ENCODE measurements around the gene SLC31A1. TPM values are rescaled to one million over a fixed set of nuclear protein-coding genes. Genes with fewer than 3 reads are reported as not detected.
"Not testable (repeated sequence)": the region's sequence is repeated elsewhere in the genome, so short reads cannot be mapped to it uniquely, and the experiment has no call there.

The SLC31A1 gene
- total RNA-seq, 2 experiments from 2014 or later: 12.1 to 12.5 TPM

DNA sequence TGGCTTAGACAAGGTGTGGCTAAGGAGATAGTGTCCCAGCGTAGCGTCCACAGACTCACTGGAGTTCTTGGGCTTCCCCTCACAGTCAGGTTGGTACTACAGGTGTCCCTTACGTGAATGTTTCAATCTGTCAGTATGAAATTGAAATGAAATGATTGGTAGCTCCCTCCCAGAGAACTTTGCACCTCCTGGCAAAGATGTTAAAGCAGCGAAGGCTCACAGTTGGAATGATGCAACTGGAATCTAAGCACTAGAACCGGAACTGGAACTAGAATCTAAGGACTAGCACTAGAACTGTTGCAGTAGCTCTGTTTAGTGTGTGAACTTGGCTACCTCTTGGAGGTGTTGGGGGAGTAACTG lies 1.1 kb downstream of the SLC31A1 start:
- Mint-ChIP-seq H3K27me3 (no peaks in the 10 kb centered on the region), H3K4me1 (ENCODE audit: low read depth) (peaks cover 30% of the 10 kb centered on the region), H3K9me3 (no peaks in the 10 kb centered on the region), H3K27ac (no peak overlapping the region), H3K4me3 (peak overlapping the region; percentile 94), H3K36me3 (peaks cover 10% of the 10 kb centered on the region)
- intact Hi-C loops (cut with micrococcal nuclease): loop anchor here (5.0 kb wide), 1 partner anchor 120 kb away; the partner anchor contains the start of gene WDR31
- no peak for DNase-seq
- CTCF ChIA-PET: interaction anchor here (1.1 to 3.5 kb wide), 4 partner anchors 43 to 68 kb away, joined by 3 to 46 read pairs (median 4); partner anchors contain the start of genes CDC26 and PRPF4
- POLR2A ChIA-PET: interaction anchor here (1.7 to 4.7 kb wide), 4 partner anchors 53 to 71 kb away, joined by 4 to 37 read pairs (median 18); partner anchors contain the start of genes CDC26, PRPF4 and SLC31A2

DNA sequence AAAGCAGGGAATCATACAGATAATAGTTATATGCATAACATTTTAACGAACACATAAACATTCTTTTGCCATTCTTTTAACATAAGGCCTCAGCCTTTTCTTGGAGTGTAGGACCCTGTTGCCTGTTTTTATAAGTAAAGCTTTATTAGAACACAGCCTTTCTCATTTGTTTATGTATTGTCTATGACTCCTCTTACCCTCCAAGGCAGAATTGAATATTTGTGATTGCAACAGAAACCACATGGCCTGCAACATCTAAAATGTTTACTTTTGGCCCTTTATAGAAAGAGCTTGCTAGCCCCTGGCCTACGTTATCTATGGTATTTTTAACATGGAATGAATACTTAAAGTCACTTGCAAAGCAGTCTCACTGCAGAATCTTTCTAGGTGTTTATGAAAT lies 2.6 kb downstream of the SLC31A1 start:
- intact Hi-C loops (cut with micrococcal nuclease): loop anchor here (5.0 kb wide), 1 partner anchor 118 kb away; the partner anchor contains the start of gene WDR31
- H3K27ac Mint-ChIP-seq: no peak overlapping the region
- H3K4me1 Mint-ChIP-seq (ENCODE audit: low read depth): peaks cover 28% of the 10 kb centered on the region
- peaks cover 8% of the 10 kb centered on the region for H3K36me3 Mint-ChIP-seq
- ChIA-PET POLR2A (no interaction called here), CTCF (no interaction called here)
- H3K27me3 Mint-ChIP-seq: no peaks in the 10 kb centered on the region
- no peak for DNase-seq
- no peak overlapping the region for H3K4me3 Mint-ChIP-seq
- H3K9me3 Mint-ChIP-seq: no peaks in the 10 kb centered on the region

GRCh38 chr9:113227436-113227835 lies 6.1 kb downstream of the SLC31A1 start:
- peaks cover 15% of the 10 kb centered on the region for H3K4me1 Mint-ChIP-seq (ENCODE audit: low read depth)
- no peaks in the 10 kb centered on the region for H3K27me3 Mint-ChIP-seq
- no peak overlapping the region for H3K27ac Mint-ChIP-seq
- DNase-seq: no peak
- CTCF ChIA-PET: interaction anchor here (1.8 kb wide), 1 partner anchor 47 kb away, joined by 5 read pairs; no protein-coding TSS in a partner anchor
- H3K4me3 Mint-ChIP-seq: no peak overlapping the region
- H3K9me3 Mint-ChIP-seq: no peaks in the 10 kb centered on the region
- intact Hi-C loops (cut with micrococcal nuclease): no loop called here
- POLR2A ChIA-PET: no interaction called here
- H3K36me3 Mint-ChIP-seq: peaks cover 4% of the 10 kb centered on the region

DNA sequence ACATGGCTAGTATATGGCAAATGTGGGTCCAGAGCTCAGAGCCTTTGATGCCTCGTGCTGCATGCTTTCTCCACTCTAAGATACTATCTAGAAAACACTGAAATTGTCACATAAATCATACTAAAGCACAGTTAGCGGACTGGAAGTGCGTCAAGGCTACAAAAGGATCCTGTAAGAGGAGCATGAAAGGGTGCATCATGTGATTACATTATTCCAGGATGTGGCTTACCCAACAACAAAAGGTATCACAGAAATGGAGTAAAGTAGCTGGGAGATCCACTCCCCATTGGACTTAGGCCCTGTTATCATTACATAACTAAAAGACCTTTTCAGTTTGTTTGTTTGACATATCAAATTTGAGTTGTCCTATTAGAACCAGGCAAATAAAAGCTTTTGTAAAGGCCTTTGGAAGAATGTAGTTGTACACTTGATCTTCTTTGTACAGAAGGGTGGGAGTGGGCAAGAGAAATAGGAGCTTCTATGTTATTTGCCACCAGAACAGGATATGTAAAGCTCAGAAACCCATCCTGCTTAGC lies 6.9 kb downstream of the SLC31A1 start:
- CTCF ChIA-PET: interaction anchor here (0.6 to 1.8 kb wide), 2 partner anchors 17 to 46 kb away, joined by 4 to 5 read pairs; no protein-coding TSS in a partner anchor
- H3K36me3 Mint-ChIP-seq: peaks cover 4% of the 10 kb centered on the region
- no peaks in the 10 kb centered on the region for H3K9me3 Mint-ChIP-seq
- POLR2A ChIA-PET: no interaction called here
- H3K27me3 Mint-ChIP-seq: no peaks in the 10 kb centered on the region
- H3K27ac Mint-ChIP-seq: no peak overlapping the region
- intact Hi-C loops (cut with micrococcal nuclease): no loop called here
- no peak for DNase-seq
- H3K4me3 Mint-ChIP-seq: no peak overlapping the region
- peaks cover 19% of the 10 kb centered on the region for H3K4me1 Mint-ChIP-seq (ENCODE audit: low read depth)

DNA sequence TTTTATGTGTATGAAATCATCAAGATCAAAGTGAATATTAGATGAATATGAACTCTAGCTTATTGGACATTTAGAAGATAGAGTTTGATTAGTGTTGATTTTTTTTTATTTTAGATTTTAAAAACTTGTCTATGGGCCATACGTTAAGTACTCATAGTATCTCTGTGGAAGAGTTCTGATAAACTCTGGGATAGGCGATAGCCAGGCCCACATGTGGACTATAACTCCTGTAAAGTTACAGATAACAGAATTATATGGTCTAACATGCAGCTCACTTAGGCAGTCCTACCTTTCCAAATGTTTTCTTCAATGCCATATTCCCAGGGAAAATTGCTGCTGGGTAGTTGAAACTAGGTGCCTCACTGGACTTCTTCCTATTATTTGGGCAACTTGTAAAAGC lies 10.4 kb downstream of the SLC31A1 start:
- POLR2A ChIA-PET: interaction anchor here (0.6 kb wide), 1 partner anchor 13 kb away, joined by 4 read pairs; no protein-coding TSS in a partner anchor

GRCh38 chr9:113235701-113236255 lies 14.4 kb downstream of the SLC31A1 start:
- peaks cover 11% of the 10 kb centered on the region for H3K4me1 Mint-ChIP-seq (ENCODE audit: low read depth)
- DNase-seq; H3K27me3 Mint-ChIP-seq; intact Hi-C loops (cut with micrococcal nuclease); H3K27ac Mint-ChIP-seq; CTCF ChIA-PET; POLR2A ChIA-PET; H3K4me3 Mint-ChIP-seq; H3K36me3 Mint-ChIP-seq; H3K9me3 Mint-ChIP-seq: not testable (repeated sequence)

More for the DNA sequence above, 10.4 kb downstream of the SLC31A1 start:
- no peaks in the 10 kb centered on the region for H3K27me3 Mint-ChIP-seq
- DNase-seq: no peak
- no peaks in the 10 kb centered on the region for H3K36me3 Mint-ChIP-seq
- no peak overlapping the region for H3K4me3 Mint-ChIP-seq
- no peaks in the 10 kb centered on the region for H3K9me3 Mint-ChIP-seq
- H3K4me1 Mint-ChIP-seq (ENCODE audit: low read depth): peaks cover 21% of the 10 kb centered on the region
- H3K27ac Mint-ChIP-seq: no peak overlapping the region
- intact Hi-C loops (cut with micrococcal nuclease): no loop called here
- CTCF ChIA-PET: no interaction called here

DNA sequence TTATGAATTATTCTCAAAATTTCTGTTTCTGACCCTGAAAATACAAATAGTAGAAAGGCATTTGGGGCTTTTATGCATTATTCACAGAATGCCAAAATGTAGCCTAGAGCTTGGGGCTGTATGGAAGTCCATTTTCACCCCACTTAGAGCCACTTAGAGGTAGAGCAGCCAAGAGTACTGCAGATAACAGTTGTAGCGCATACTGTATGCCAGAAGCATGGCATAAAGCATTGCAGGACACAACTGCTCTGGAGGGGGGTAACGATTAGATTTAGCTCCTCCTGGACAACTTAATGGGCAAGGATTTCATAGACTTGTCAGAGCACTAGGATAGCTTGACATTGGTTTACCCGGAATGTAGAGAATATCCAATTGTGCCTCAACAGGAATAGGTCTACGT lies 15.7 kb downstream of the SLC31A1 start:
- Mint-ChIP-seq H3K27me3 (no peaks in the 10 kb centered on the region), H3K4me3 (no peak overlapping the region), H3K9me3 (no peaks in the 10 kb centered on the region), H3K4me1 (ENCODE audit: low read depth) (peaks cover 11% of the 10 kb centered on the region), H3K27ac (no peak overlapping the region), H3K36me3 (no peaks in the 10 kb centered on the region)
- no peak for DNase-seq
- ChIA-PET CTCF (no interaction called here), POLR2A (interaction anchor here (0.5 kb wide), 1 partner anchor 85 kb away, joined by 3 read pairs; no protein-coding TSS in a partner anchor)
- intact Hi-C loops (cut with micrococcal nuclease): no loop called here

DNA sequence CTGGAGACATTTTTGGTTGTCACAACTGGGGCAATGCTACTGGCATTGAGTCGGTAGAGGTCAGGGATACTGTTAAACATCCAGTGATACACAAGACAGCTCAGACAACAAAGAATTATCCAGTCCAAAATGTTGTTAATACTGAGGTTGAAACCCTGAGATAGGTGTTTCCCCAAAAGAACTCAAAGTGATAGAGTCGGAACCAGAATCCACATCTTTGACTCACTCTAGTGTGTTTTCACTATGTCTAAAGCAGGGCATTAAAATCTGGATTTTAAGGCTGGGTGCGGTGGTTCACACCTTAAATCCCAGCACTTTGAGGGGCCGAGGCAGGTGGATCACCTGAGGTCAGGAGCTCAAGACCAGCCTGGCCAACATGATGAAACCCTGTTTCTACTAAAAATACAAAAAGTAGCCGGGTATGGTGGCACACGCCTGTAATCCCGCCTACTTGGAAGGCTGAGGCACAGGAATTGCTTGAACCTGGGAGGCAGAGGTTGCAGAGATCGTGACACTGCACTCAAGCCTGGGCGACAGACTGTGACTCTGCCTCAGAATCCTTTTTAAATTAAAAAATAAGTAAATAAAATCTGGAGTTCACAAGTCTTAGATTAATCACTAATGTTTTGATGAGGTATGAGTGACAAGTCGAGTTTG lies 17.0 kb downstream of the SLC31A1 start:
- CTCF ChIA-PET: no interaction called here
- POLR2A ChIA-PET: no interaction called here
- H3K4me3 Mint-ChIP-seq: no peak overlapping the region

GRCh38 chr9:113238859-113239232 lies 17.5 kb downstream of the SLC31A1 start:
- H3K27ac Mint-ChIP-seq: no peak overlapping the region
- H3K27me3 Mint-ChIP-seq: no peaks in the 10 kb centered on the region
- POLR2A ChIA-PET: no interaction called here
- H3K4me3 Mint-ChIP-seq: no peak overlapping the region
- no peaks in the 10 kb centered on the region for H3K9me3 Mint-ChIP-seq
- no peak for DNase-seq
- H3K4me1 Mint-ChIP-seq (ENCODE audit: low read depth): no peaks in the 10 kb centered on the region
- CTCF ChIA-PET: interaction anchor here (0.8 kb wide), 1 partner anchor 30 kb away, joined by 3 read pairs; no protein-coding TSS in a partner anchor
- intact Hi-C loops (cut with micrococcal nuclease): no loop called here
- no peaks in the 10 kb centered on the region for H3K36me3 Mint-ChIP-seq

More for the DNA sequence above, 17.0 kb downstream of the SLC31A1 start:
- peaks cover under 1% of the 10 kb centered on the region for H3K4me1 Mint-ChIP-seq (ENCODE audit: low read depth)
- no peaks in the 10 kb centered on the region for H3K36me3 Mint-ChIP-seq
- no peaks in the 10 kb centered on the region for H3K27me3 Mint-ChIP-seq
- no peaks in the 10 kb centered on the region for H3K9me3 Mint-ChIP-seq
- no peak for DNase-seq
- no peak overlapping the region for H3K27ac Mint-ChIP-seq
- intact Hi-C loops (cut with micrococcal nuclease): no loop called here

GRCh38 chr9:113241161-113241560 lies 19.8 kb downstream of the SLC31A1 start:
- H3K27ac Mint-ChIP-seq: no peak overlapping the region
- intact Hi-C loops (cut with micrococcal nuclease): no loop called here
- no peaks in the 10 kb centered on the region for H3K4me1 Mint-ChIP-seq (ENCODE audit: low read depth)
- DNase-seq: no peak
- H3K4me3 Mint-ChIP-seq: no peak overlapping the region
- no peaks in the 10 kb centered on the region for H3K36me3 Mint-ChIP-seq
- H3K9me3 Mint-ChIP-seq: no peaks in the 10 kb centered on the region
- no peaks in the 10 kb centered on the region for H3K27me3 Mint-ChIP-seq
- ChIA-PET POLR2A (no interaction called here), CTCF (no interaction called here)

DNA sequence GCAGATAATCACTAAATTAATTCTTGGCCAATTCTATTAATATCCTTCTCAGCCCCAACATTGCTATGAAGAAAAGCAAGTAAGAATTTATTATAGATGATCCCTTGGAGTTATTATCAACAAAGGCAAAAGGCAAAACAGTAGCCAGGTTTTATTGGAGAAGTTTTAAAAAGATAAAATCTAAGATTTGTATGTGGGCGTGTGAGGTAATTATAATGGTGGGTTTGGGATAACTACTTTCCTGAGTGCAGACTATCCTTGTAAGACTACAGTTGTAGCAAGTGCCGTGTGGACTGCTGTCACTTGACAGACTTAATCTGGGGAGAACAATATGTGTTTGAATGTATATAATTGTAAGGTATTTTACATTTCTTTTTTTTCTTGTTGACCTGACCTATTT lies 23.2 kb downstream of the SLC31A1 start:
- no peaks in the 10 kb centered on the region for H3K9me3 Mint-ChIP-seq
- ChIA-PET CTCF (interaction anchor here (0.6 kb wide), 1 partner anchor 132 kb away, joined by 3 read pairs; no protein-coding TSS in a partner anchor), POLR2A (no interaction called here)
- H3K4me3 Mint-ChIP-seq: no peak overlapping the region
- H3K27me3 Mint-ChIP-seq: no peaks in the 10 kb centered on the region
- no peaks in the 10 kb centered on the region for H3K4me1 Mint-ChIP-seq (ENCODE audit: low read depth)
- intact Hi-C loops (cut with micrococcal nuclease): no loop called here
- peaks cover 1% of the 10 kb centered on the region for H3K36me3 Mint-ChIP-seq
- DNase-seq: no peak
- no peak overlapping the region for H3K27ac Mint-ChIP-seq

DNA sequence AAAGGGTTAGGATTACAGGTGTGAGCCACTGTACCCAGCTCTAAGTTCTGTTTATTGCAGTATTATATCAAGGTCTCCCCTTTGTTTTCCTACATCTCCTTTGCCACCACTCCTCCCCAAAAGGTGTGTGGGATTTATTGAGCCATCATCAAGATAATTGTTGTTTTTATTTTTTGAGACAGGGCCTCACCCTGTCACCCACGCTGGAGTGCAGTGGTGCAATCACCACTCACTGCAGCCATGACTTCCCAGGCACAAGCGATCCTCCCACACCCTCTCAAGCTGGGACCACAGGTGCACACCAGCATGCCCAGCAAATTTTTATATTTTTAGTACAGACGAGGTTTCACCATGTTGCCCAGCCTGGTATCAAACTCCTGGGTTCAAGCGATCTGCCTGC lies 24.6 kb downstream of the SLC31A1 start:
- no peak for DNase-seq
- POLR2A ChIA-PET: no interaction called here
- peaks cover 1% of the 10 kb centered on the region for H3K36me3 Mint-ChIP-seq
- no peaks in the 10 kb centered on the region for H3K27me3 Mint-ChIP-seq
- H3K9me3 Mint-ChIP-seq: peaks cover 2% of the 10 kb centered on the region
- intact Hi-C loops (cut with micrococcal nuclease): no loop called here
- CTCF ChIA-PET: no interaction called here
- H3K4me3 Mint-ChIP-seq: no peak overlapping the region
- H3K4me1 Mint-ChIP-seq (ENCODE audit: low read depth): no peaks in the 10 kb centered on the region
- H3K27ac Mint-ChIP-seq: no peak overlapping the region

Data from activated CD4-positive, alpha-beta memory T cell treated with anti-CD3 and anti-CD28 coated beads for 36 hours (primary cell).